Endothelial cell of umbilical vein (primary cell): Measurements from ENCODE around the gene DLG5. TPM values are rescaled to one million over a fixed set of nuclear protein-coding genes. Genes with fewer than 3 reads are reported as not detected.

ENCODE experiments used
- BruUV-seq: library from RNA; stranded (reverse); fragments of 400-500 nt; replicated peaks from 2 replicates; lab custom pipeline; 2021; lab: Mats Ljungman, UMichigan
- CTCF ChIA-PET: fragments of 300-600, 350-600 bp; sonication (Branson Sonifier 250); formaldehyde crosslinking; loops from one replicate; lab custom pipeline; 2021; ENCODE audit warnings: antibody characterized with exemption, inconsistent platforms; lab: Charles Lee
- POLR2A ChIA-PET: fragments of 300-600, 350-600 bp; sonication (Branson Sonifier 250); formaldehyde crosslinking; loops from one replicate; lab custom pipeline; 2021; ENCODE audit warnings: antibody characterized with exemption, inconsistent platforms; lab: Charles Lee
- DNase-seq: peaks from one replicate; pipeline ENCODE4 v3.0.0-alpha.2; 2011; ENCODE audit warnings: low read depth, low spot score
- FAIRE-seq: peaks from 2 replicates; lab custom pipeline; 2011; peaks lifted over from hg19 to GRCh38; lab: Jason Lieb, UNC
- H2AFZ ChIP-seq: 2 replicates; pipeline ENCODE4 v1.6.0; 2012; ENCODE audit warnings: low read depth, low read length, control low read depth, inconsistent platforms
- H3K27ac ChIP-seq: 2 replicates; pipeline ENCODE4 v1.5.1; 2011; ENCODE audit warnings: low read depth, mild to moderate bottlenecking, control low read depth, low read length, moderate library complexity; ENCODE audit not compliant: insufficient read depth
- H3K27me3 ChIP-seq, 2 experiments: 2 replicates each; pipeline versions ENCODE4 v1.6.0 to v1.6.1; 2011; ENCODE audit warnings: low read length in 2 of 2, mixed read lengths in 1 of 2; ENCODE audit not compliant: control insufficient read depth in 2 of 2, insufficient read depth in 2 of 2
- H3K36me3 ChIP-seq, 2 experiments: 2 replicates in 1 of 2; 3 replicates in 1 of 2; pipeline ENCODE4 v1.5.1; 2011; ENCODE audit warnings: low read length in 2 of 2, mild to moderate bottlenecking in 1 of 2, moderate library complexity in 1 of 2; ENCODE audit not compliant: control insufficient read depth in 2 of 2, insufficient read depth in 2 of 2; ENCODE audit errors: extremely low read depth in 1 of 2
- H3K4me1 ChIP-seq: 3 replicates; pipeline ENCODE4 v1.5.1; 2011; ENCODE audit warnings: mild to moderate bottlenecking, low read length; ENCODE audit not compliant: control insufficient read depth, insufficient read depth; ENCODE audit errors: extremely low read depth
- H3K4me2 ChIP-seq: 2 replicates; pipeline ENCODE4 v1.6.1; 2011; ENCODE audit warnings: low read length, control low read depth, mixed read lengths; ENCODE audit not compliant: insufficient read depth
- H3K4me3 ChIP-seq, 3 experiments: fragments of 200-600 bp in 1 of 3; sonication (generic), shearing (Covaris generic) in 1 of 3; replicated peaks in 1 of 3; 2 replicates each; pipeline ENCODE4 v1.5.1; 2011 to 2016; ENCODE audit warnings: control low read depth in 3 of 3, low read length in 3 of 3, mild to moderate bottlenecking in 2 of 3, inconsistent platforms in 1 of 3, low read depth in 1 of 3, moderate library complexity in 1 of 3; ENCODE audit not compliant: insufficient read depth in 1 of 3
- H3K79me2 ChIP-seq: 2 replicates; pipeline ENCODE4 v1.6.0; 2012; ENCODE audit warnings: low read length, inconsistent platforms; ENCODE audit not compliant: control insufficient read depth, insufficient read depth
- H3K9ac ChIP-seq: replicated peaks from 2 replicates; pipeline ENCODE3; 2011; ENCODE audit warnings: low read length, control low read depth; ENCODE audit not compliant: insufficient read depth; ENCODE audit errors: extremely low read depth
- H3K9me1 ChIP-seq: replicated peaks from 3 replicates; pipeline ENCODE4 v1.6.0; 2011; ENCODE audit warnings: mild to moderate bottlenecking, low read length; ENCODE audit not compliant: control insufficient read depth, insufficient read depth; ENCODE audit errors: extremely low read depth
- H3K9me3 ChIP-seq: replicated peaks from 2 replicates; pipeline ENCODE4 v1.5.1; 2012; ENCODE audit warnings: low read length, inconsistent platforms; ENCODE audit not compliant: control insufficient read depth, insufficient read depth
- H4K20me1 ChIP-seq: replicated peaks from 2 replicates; pipeline ENCODE3; 2011; ENCODE audit warnings: mild to moderate bottlenecking, low read length; ENCODE audit not compliant: control insufficient read depth, insufficient read depth; ENCODE audit errors: extremely low read depth
- EZH2 ChIP-seq: IDR thresholded peaks from 2 replicates; pipeline ENCODE4 v1.6.1; 2012; ENCODE audit warnings: borderline replicate concordance, low read depth, mild to moderate bottlenecking, moderate library complexity, low read length, inconsistent platforms; ENCODE audit not compliant: severe bottlenecking
- FOS ChIP-seq: IDR thresholded peaks from 2 replicates; pipeline ENCODE4 v1.6.1; 2011; ENCODE audit warnings: mild to moderate bottlenecking, low read length, moderate library complexity, borderline replicate concordance; ENCODE audit not compliant: insufficient read depth
- GATA2 ChIP-seq: IDR thresholded peaks from 2 replicates; pipeline ENCODE4 v1.7.0; 2011; ENCODE audit warnings: low read depth, mild to moderate bottlenecking, moderate library complexity, mixed read lengths, low read length; ENCODE audit not compliant: insufficient read length, insufficient read depth
- JUN ChIP-seq: IDR thresholded peaks from 2 replicates; pipeline ENCODE4 v1.6.1; 2011; ENCODE audit warnings: borderline replicate concordance, low read depth; ENCODE audit not compliant: insufficient read length, insufficient read depth
- MYC ChIP-seq: IDR thresholded peaks from one replicate; pipeline ENCODE4 v1.6.1; 2011; ENCODE audit warnings: mild to moderate bottlenecking, low read depth, low read length
- POLR2A ChIP-seq: IDR thresholded peaks from 2 replicates; pipeline ENCODE4 v1.6.1; 2012; ENCODE audit warnings: low read depth, mild to moderate bottlenecking, control low read depth, low read length
- POLR2AphosphoS5 ChIP-seq: IDR thresholded peaks from 2 replicates; pipeline ENCODE4 v1.6.1; 2012; ENCODE audit warnings: low read depth, mild to moderate bottlenecking, control low read depth, low read length, moderate library complexity; ENCODE audit not compliant: insufficient read depth
- dilution Hi-C: fragments of 300-500 bp; cut with MboI; formaldehyde crosslinking; loops from one replicate; pipeline ENCODE4 v1.15.0; 2019; ENCODE audit warnings: low sequenced_read_pairs; ENCODE audit not compliant: extremely low pct_ligation_motif_present
- intact Hi-C: fragments of 100-400 bp; cut with micrococcal nuclease; formaldehyde crosslinking; loops from one replicate; pipeline ENCODE4 v1.10.0; 2022
- polyA plus RNA-seq, 4 experiments: library from polyadenylated mRNA; depleted of rRNA in 3 of 4; stranded (reverse) in 3 of 4; unstranded in 1 of 4; fragments of >200 nt; gene quantifications; 2 replicates each; pipeline versions ENCODE4 v1.2.1 to v1.2.3, GENCODE V29; 2011 to 2012; ENCODE audit warnings: missing spikeins in 1 of 4
- total RNA-seq: library from RNA; stranded (reverse); gene quantifications from 2 replicates; pipeline ENCODE4 v1.2.3, GENCODE V29; 2021
- TF ChIP-seq, protein P1 (sequence below), 2 donors: IDR thresholded peaks; 1 replicate in 1 of 2; 2 replicates in 1 of 2; pipeline ENCODE4 v1.5.1; 2011; ENCODE audit warnings: low read length in 2 of 2, mild to moderate bottlenecking in 2 of 2, moderate library complexity in 2 of 2, control low read depth in 1 of 2, inconsistent platforms in 1 of 2, low read depth in 1 of 2; ENCODE audit not compliant: insufficient read depth in 1 of 2; ENCODE audit errors: extremely low read depth in 1 of 2
- TF ChIP-seq, protein P2 (sequence below): IDR thresholded peaks from 2 replicates; pipeline ENCODE4 v1.6.1; 2011; ENCODE audit not compliant: insufficient read depth, insufficient read length

Gene DLG5
- total and polyA plus RNA-seq, 2 donors (not counting 3 experiments of a cell fraction or from before 2014, with no cell fraction given) = 12.3 to 24.9 TPM

DNA sequence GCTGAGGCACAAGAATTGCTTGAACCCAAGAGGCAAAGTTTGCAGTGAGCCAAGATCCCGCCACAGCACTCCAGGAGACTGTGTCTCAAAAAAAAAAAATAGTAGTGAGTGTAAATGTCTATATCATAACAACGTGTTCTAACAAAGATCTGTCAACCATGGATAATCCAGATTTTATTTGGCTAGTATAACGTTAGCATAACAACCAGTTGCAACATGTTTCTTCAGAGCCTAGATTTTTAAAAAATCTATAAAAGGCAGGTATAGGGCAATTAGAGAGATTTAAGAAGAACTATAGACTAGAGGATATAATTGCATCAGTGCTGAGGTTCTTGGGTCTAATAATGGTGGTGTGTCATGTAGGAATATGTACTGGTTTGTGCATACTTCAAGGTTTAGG, 30.5 kb downstream of the DLG5 start:
- Histone ChIP-seq H3K9me1 (no peaks in the 10 kb centered on the region), H3K27ac (no peak overlapping the region), H3K79me2 (no peaks in the 10 kb centered on the region), H3K4me3 (no peak overlapping the region), H3K9ac (no peak overlapping the region), H3K4me2 (no peak overlapping the region), H4K20me1 (no peaks in the 10 kb centered on the region), H3K36me3 (no peaks in the 10 kb centered on the region), H3K9me3 (no peaks in the 10 kb centered on the region), H2AFZ (no peak overlapping the region), H3K4me1 (no peaks in the 10 kb centered on the region), H3K27me3 (no peaks in the 10 kb centered on the region)
- DNase-seq (no peak), FAIRE-seq (peak; percentile 21)
- ChIA-PET CTCF (no interaction called here), POLR2A (no interaction called here)
- TF ChIP-seq POLR2AphosphoS5 (no peak), EZH2 (no peak)
- dilution Hi-C loops (no loop called here), intact Hi-C loops (no loop called here)
- BruUV-seq = no TSS peak

DNA sequence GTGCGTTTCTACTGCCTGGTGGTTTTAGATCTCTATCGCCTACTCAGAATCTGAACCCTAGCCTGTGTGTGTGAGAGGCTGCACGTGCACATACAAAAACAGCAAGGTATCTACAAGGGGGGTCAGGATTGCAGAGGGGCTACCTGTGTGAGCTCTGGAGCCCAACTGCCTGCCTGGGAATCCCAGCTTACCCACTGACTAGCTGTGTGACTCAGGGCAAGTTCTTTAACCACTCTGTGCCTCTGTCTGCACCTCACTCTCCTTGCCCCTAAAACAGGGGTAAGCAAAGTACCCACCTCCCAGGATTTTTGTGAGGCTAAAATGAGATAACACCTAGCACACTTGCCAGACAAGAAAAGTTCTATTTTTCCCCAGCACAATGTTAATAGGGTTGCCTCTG, 32.5 kb downstream of the DLG5 start:
- CTCF ChIA-PET = interaction anchor here (0.6 to 1.1 kb wide), 2 partner anchors 16 to 308 kb away, joined by 3 read pairs; no protein-coding TSS in a partner anchor
- no TSS peak for BruUV-seq
- H4K20me1 ChIP-seq = no peaks in the 10 kb centered on the region
- DNase-seq = no peak
- intact Hi-C loops (no loop called here), dilution Hi-C loops (no loop called here)
- no peaks in the 10 kb centered on the region for H3K27me3 ChIP-seq
- H3K36me3 ChIP-seq = no peaks in the 10 kb centered on the region
- no peak overlapping the region for H3K4me3 ChIP-seq
- POLR2A ChIA-PET = no interaction called here
- H3K4me1 ChIP-seq = no peaks in the 10 kb centered on the region
- no peaks in the 10 kb centered on the region for H3K9me1 ChIP-seq
- no peak overlapping the region for H3K9ac ChIP-seq
- TF ChIP-seq POLR2A (no peak), POLR2AphosphoS5 (no peak), FOS (no peak), GATA2 (no peak), JUN (no peak), MYC (no peak), EZH2 (no peak)
- TF ChIP-seq, protein P1, sequence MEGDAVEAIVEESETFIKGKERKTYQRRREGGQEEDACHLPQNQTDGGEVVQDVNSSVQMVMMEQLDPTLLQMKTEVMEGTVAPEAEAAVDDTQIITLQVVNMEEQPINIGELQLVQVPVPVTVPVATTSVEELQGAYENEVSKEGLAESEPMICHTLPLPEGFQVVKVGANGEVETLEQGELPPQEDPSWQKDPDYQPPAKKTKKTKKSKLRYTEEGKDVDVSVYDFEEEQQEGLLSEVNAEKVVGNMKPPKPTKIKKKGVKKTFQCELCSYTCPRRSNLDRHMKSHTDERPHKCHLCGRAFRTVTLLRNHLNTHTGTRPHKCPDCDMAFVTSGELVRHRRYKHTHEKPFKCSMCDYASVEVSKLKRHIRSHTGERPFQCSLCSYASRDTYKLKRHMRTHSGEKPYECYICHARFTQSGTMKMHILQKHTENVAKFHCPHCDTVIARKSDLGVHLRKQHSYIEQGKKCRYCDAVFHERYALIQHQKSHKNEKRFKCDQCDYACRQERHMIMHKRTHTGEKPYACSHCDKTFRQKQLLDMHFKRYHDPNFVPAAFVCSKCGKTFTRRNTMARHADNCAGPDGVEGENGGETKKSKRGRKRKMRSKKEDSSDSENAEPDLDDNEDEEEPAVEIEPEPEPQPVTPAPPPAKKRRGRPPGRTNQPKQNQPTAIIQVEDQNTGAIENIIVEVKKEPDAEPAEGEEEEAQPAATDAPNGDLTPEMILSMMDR (IDR thresholded peaks at IDR 0.05; ENCODE audit: extremely low read depth in 1 of 2, insufficient read depth in 1 of 2, low read depth in 1 of 2, low read length in 2 of 2) = no peak
- TF ChIP-seq, protein P2, sequence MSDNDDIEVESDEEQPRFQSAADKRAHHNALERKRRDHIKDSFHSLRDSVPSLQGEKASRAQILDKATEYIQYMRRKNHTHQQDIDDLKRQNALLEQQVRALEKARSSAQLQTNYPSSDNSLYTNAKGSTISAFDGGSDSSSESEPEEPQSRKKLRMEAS = no peak
- no peak overlapping the region for H3K4me2 ChIP-seq
- H3K9me3 ChIP-seq = no peaks in the 10 kb centered on the region
- no peaks in the 10 kb centered on the region for H3K79me2 ChIP-seq
- H2AFZ ChIP-seq = no peak overlapping the region
- no peak overlapping the region for H3K27ac ChIP-seq
- FAIRE-seq = no peak
